ENCODE measurements around the gene RAMAC.

DNA sequence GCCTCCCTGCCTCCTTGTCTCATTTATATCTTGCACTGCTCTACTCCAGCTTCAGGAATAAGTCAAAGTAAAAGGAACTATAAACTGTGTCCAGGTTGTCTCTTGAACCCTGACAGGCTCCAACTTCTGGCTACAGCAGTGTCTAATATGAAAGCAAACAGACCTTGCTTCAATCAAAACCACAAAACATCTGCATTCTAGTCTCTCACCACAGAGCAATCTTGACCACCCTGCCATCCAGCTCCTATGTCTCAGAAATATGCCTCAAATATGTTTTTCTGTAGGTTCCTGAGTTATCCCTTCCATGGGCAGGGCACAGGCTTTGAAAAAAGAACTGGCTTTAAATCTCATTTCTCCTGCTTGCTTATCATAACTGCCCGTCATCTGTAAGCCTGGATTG lies 13.0 kb upstream of the RAMAC start:
- TF ChIP-seq, protein P1, sequence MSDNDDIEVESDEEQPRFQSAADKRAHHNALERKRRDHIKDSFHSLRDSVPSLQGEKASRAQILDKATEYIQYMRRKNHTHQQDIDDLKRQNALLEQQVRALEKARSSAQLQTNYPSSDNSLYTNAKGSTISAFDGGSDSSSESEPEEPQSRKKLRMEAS (IDR thresholded peaks at IDR 0.05): no peak
- TF ChIP-seq, protein P2, sequence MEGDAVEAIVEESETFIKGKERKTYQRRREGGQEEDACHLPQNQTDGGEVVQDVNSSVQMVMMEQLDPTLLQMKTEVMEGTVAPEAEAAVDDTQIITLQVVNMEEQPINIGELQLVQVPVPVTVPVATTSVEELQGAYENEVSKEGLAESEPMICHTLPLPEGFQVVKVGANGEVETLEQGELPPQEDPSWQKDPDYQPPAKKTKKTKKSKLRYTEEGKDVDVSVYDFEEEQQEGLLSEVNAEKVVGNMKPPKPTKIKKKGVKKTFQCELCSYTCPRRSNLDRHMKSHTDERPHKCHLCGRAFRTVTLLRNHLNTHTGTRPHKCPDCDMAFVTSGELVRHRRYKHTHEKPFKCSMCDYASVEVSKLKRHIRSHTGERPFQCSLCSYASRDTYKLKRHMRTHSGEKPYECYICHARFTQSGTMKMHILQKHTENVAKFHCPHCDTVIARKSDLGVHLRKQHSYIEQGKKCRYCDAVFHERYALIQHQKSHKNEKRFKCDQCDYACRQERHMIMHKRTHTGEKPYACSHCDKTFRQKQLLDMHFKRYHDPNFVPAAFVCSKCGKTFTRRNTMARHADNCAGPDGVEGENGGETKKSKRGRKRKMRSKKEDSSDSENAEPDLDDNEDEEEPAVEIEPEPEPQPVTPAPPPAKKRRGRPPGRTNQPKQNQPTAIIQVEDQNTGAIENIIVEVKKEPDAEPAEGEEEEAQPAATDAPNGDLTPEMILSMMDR (IDR thresholded peaks at IDR 0.05; ENCODE audit: control extremely low read depth in 1 of 3, insufficient read depth in 1 of 3, low read depth in 1 of 3, low read length in 3 of 3): no peak
- TF ChIP-seq, protein P3, sequence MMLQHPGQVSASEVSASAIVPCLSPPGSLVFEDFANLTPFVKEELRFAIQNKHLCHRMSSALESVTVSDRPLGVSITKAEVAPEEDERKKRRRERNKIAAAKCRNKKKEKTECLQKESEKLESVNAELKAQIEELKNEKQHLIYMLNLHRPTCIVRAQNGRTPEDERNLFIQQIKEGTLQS (IDR thresholded peaks at IDR 0.05; ENCODE audit: insufficient read depth, low read depth, low read length): no peak
